K562 (cell line): ENCODE results near the gene AGPAT4.

Experiments
- ATF4 ChIP-seq: fragments of 450-650 bp; formaldehyde crosslinking; IDR thresholded peaks from 2 replicates; pipeline ENCODE4 v1.4.0; 2022; ENCODE audit warnings: mild to moderate bottlenecking, moderate library complexity
- BRF2 ChIP-seq: IDR thresholded peaks from 3 replicates; pipeline ENCODE4 v1.6.1; 2011; ENCODE audit warnings: borderline replicate concordance, mild to moderate bottlenecking; ENCODE audit not compliant: insufficient read length, insufficient read depth
- CBX2 ChIP-seq: fragments of 200-600 bp; sonication (generic); IDR thresholded peaks from one replicate; pipeline ENCODE4 v1.6.1; 2012; ENCODE audit warnings: mild to moderate bottlenecking, low read length, inconsistent platforms; ENCODE audit not compliant: insufficient read depth, poor library complexity, severe bottlenecking
- CTCF ChIP-seq, 3 experiments: IDR thresholded peaks in 2 of 3; conservative IDR thresholded peaks in 1 of 3; 2 replicates each; pipeline ENCODE4 v1.5.1; 2011 to 2012; ENCODE audit warnings: low read length in 3 of 3, mild to moderate bottlenecking in 3 of 3, control low read depth in 2 of 3, improper control_type of control experiment in 1 of 3, inconsistent platforms in 1 of 3, low read depth in 1 of 3, mixed read lengths in 1 of 3, moderate library complexity in 1 of 3; ENCODE audit not compliant: insufficient read depth in 2 of 3
- HEY1 ChIP-seq: fragments of 250-450 bp; sonication (Bioruptor Pico); IDR thresholded peaks from 2 replicates; pipeline ENCODE4 v1.5.0; 2020; ENCODE audit warnings: mild to moderate bottlenecking, moderate library complexity, borderline replicate concordance
- HINFP ChIP-seq: fragments of 450-650 bp; conservative IDR thresholded peaks from 2 replicates; pipeline ENCODE4 v1.6.1; 2016; ENCODE audit warnings: missing genetic modification characterization, low read depth, mild to moderate bottlenecking, control low read depth, missing compliant biosample characterization
- NR4A1 ChIP-seq, 2 experiments: fragments of 250-450 bp in 1 of 2; fragments of 450-650 bp in 1 of 2; sonication (Bioruptor Pico) in 1 of 2; IDR thresholded peaks; 2 replicates each; pipeline versions ENCODE4 v1.4.0 to v1.6.1; 2016 to 2020; ENCODE audit warnings: mild to moderate bottlenecking in 2 of 2, missing compliant biosample characterization in 1 of 2, missing genetic modification characterization in 1 of 2, moderate library complexity in 1 of 2
- NRF1 ChIP-seq, 2 experiments: fragments of 450-650 bp; IDR thresholded peaks in 1 of 2; conservative IDR thresholded peaks in 1 of 2; 2 replicates each; pipeline ENCODE4 v1.6.1; 2014; ENCODE audit warnings: mild to moderate bottlenecking in 2 of 2
- SETDB1 ChIP-seq: IDR thresholded peaks from one replicate; pipeline ENCODE4 v1.6.1; 2012; ENCODE audit warnings: low read length, control low read depth, inconsistent platforms
- SMARCB1 ChIP-seq: IDR thresholded peaks from 2 replicates; pipeline ENCODE4 v1.6.1; 2011; ENCODE audit warnings: improper control_type of control experiment, low read depth; ENCODE audit not compliant: insufficient read length
- TCF3 ChIP-seq: sonication (generic); formaldehyde crosslinking; IDR thresholded peaks from 2 replicates; pipeline ENCODE4 v1.4.0; 2020; ENCODE audit warnings: mild to moderate bottlenecking, missing genetic modification reagents
- TEAD2 ChIP-seq: fragments of 450-650 bp; IDR thresholded peaks from 2 replicates; pipeline ENCODE4 v1.6.1; 2016; ENCODE audit warnings: missing genetic modification characterization, control low read depth, missing compliant biosample characterization
- ZFP36 ChIP-seq: fragments of 150-350 bp; IDR thresholded peaks from 2 replicates; pipeline ENCODE4 v1.6.1; 2018; ENCODE audit warnings: low read length, low read depth; ENCODE audit not compliant: partially characterized antibody
- ZNF408 ChIP-seq: fragments of 250-450 bp; sonication (Bioruptor Pico); IDR thresholded peaks from 2 replicates; pipeline ENCODE4 v1.4.0; 2020; ENCODE audit warnings: low read depth, mild to moderate bottlenecking, moderate library complexity

- TF ChIP-seq SMARCB1 (no peak), TCF3 (no peak), ATF4 (CRISPR knock-in tag) (no peak), HINFP (tag) (no peak), ZFP36 (no peak), ZNF408 (CRISPR knock-in tag) (no peak), CTCF (IDR thresholded peaks at IDR 0.05 in 2 of 3, conservative IDR thresholded peaks at IDR 0.05 in 1 of 3; ENCODE audit: insufficient read depth in 2 of 3, low read depth in 1 of 3, low read length in 3 of 3) (no peak), HEY1 (no peak), BRF2 (no peak), NRF1 (conservative IDR thresholded peaks at IDR 0.05 in 1 of 2, IDR thresholded peaks at IDR 0.05 in 1 of 2) (no peak), CBX2 (no peak), NR4A1 (CRISPR knock-in tag; IDR thresholded peaks at IDR 0.05) (no peak), NR4A1 (tag; IDR thresholded peaks at IDR 0.05) (no peak), SETDB1 (no peak), TEAD2 (no peak)
These were observed 32.0 kb upstream of the AGPAT4 start for GRCh38 chr6:161305860-161306259.
